ENCODE measurements around the gene JAK1.

JAK1 gene

DNA sequence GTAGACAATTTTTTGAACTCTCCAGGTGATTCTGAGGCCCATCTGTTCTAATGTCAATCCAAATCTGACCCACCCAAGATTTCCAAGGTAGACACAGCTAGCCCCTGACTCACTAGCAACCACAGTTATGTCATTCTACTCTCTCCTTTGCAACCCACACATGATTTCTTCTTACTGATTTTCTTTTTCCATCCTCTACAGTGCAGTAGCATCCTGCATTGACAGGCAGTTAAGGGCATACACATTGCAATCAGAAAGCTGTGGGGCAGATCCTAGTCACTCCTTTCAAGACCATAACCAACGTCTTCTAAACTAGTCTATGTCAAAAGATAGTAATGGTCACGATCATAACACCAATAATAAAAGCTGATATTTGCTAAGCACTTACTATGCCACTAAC is 54.2 kb downstream of the JAK1 start:
- Mint-ChIP-seq H3K27ac (no peak overlapping the region), H3K9me3 (no peaks in the 10 kb centered on the region), H3K36me3 (ENCODE audit: low read depth) (no peaks in the 10 kb centered on the region), H3K4me1 (peaks cover 45% of the 10 kb centered on the region), H3K4me3 (no peak overlapping the region), H3K27me3 (ENCODE audit: low read depth) (no peaks in the 10 kb centered on the region)
- TF ChIP-seq, protein P1, sequence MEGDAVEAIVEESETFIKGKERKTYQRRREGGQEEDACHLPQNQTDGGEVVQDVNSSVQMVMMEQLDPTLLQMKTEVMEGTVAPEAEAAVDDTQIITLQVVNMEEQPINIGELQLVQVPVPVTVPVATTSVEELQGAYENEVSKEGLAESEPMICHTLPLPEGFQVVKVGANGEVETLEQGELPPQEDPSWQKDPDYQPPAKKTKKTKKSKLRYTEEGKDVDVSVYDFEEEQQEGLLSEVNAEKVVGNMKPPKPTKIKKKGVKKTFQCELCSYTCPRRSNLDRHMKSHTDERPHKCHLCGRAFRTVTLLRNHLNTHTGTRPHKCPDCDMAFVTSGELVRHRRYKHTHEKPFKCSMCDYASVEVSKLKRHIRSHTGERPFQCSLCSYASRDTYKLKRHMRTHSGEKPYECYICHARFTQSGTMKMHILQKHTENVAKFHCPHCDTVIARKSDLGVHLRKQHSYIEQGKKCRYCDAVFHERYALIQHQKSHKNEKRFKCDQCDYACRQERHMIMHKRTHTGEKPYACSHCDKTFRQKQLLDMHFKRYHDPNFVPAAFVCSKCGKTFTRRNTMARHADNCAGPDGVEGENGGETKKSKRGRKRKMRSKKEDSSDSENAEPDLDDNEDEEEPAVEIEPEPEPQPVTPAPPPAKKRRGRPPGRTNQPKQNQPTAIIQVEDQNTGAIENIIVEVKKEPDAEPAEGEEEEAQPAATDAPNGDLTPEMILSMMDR (IDR thresholded peaks at IDR 0.05; ENCODE audit: unreplicated experiment in 3 of 3) = no peak

DNA sequence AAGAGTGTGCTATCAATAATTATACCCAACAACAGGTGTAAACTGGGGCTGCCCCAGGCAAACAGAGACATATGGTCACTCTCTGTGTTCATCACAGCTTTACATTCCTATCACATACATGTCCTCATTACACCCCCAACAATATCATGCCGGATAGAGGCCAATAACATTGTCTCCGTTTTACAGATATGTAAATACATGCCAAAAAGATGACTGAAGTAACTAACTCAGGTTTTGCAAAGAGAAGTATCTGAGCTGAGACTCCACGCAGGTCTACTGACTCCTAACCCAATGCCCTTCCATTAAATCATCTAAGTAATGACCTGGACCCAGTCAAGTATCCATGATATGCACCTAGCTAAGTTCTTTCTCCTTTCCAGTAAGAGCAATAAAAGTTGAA is 55.0 kb downstream of the JAK1 start:
- H3K27me3 Mint-ChIP-seq (ENCODE audit: low read depth) = no peaks in the 10 kb centered on the region

DNA sequence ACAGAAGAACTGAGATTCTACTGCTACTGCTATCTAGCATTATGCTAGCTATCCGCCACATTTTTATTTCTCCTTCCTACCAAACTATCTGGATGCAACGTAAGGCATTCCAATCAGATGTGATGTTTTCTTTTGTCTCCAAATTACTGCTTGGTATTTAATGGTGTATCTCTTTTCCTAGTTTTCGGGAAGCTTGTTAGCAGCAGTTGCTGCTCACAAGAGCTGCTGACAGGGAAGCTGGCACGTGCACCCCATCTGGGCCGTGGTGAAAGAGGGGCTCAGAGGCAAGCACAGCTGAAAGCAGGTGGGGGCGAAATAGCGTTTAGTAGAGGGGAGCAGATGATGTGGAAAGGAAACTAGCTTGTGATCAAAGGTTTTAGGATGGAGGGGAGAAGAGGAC is 57.3 kb downstream of the JAK1 start:
- H3K9me3 Mint-ChIP-seq = no peaks in the 10 kb centered on the region
- TF ChIP-seq, protein P1 (IDR thresholded peaks at IDR 0.05; ENCODE audit: unreplicated experiment in 3 of 3) = no peak
- no peak overlapping the region for H3K27ac Mint-ChIP-seq
- peaks cover 26% of the 10 kb centered on the region for H3K4me1 Mint-ChIP-seq
- no peaks in the 10 kb centered on the region for H3K27me3 Mint-ChIP-seq (ENCODE audit: low read depth)
- no peaks in the 10 kb centered on the region for H3K36me3 Mint-ChIP-seq (ENCODE audit: low read depth)
- no peak overlapping the region for H3K4me3 Mint-ChIP-seq

More for the DNA sequence above, 55.0 kb downstream of the JAK1 start:
- TF ChIP-seq, protein P1 (IDR thresholded peaks at IDR 0.05; ENCODE audit: unreplicated experiment in 3 of 3) = no peak
- H3K4me3 Mint-ChIP-seq = no peak overlapping the region
- no peaks in the 10 kb centered on the region for H3K36me3 Mint-ChIP-seq (ENCODE audit: low read depth)
- peaks cover 36% of the 10 kb centered on the region for H3K4me1 Mint-ChIP-seq
- H3K9me3 Mint-ChIP-seq = no peaks in the 10 kb centered on the region
- no peak overlapping the region for H3K27ac Mint-ChIP-seq

DNA sequence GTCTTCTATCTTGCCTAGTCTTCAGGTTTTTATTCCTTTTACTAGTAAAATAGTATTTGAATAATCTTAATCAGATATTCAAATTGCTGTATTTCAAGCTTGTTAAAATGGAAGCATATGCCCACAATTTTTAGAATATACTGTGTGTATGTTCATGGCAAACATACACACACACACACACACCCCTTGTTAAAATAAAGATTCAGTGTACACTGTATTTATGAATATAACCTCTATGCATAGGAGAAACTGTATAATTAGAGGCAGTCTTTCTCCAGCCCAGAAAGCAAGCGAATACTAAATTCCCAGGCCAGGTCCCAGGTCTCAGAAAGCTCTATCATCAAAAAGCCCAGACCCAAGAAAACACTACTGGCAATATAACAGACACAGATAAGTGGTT is 57.8 kb downstream of the JAK1 start:
- H3K27ac Mint-ChIP-seq = no peak overlapping the region
- H3K9me3 Mint-ChIP-seq = no peaks in the 10 kb centered on the region
- H3K4me3 Mint-ChIP-seq = no peak overlapping the region
- no peaks in the 10 kb centered on the region for H3K27me3 Mint-ChIP-seq (ENCODE audit: low read depth)
- no peaks in the 10 kb centered on the region for H3K36me3 Mint-ChIP-seq (ENCODE audit: low read depth)
- H3K4me1 Mint-ChIP-seq = peaks cover 21% of the 10 kb centered on the region
- TF ChIP-seq, protein P1 (IDR thresholded peaks at IDR 0.05; ENCODE audit: unreplicated experiment in 3 of 3) = no peak

DNA sequence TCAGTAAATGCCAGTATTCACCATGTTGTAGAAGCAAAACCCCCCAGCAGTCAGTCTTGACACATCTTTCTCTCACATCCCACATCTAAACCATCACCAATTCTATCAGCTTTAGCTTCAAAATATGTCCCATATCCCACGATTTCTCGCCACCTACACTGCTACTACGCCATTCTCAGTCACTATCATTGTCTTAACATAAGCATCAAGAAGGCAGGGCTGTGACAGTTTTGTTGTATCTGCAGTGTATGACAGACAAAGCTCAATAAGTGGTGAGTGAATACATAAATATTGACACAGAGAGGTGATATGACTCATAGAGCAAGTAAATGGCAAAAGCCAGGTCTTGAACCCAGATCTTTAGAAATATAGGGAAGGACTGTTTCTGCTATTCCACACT is 59.9 kb downstream of the JAK1 start:
- H3K9me3 Mint-ChIP-seq = no peaks in the 10 kb centered on the region
- no peak overlapping the region for H3K4me3 Mint-ChIP-seq
- H3K27me3 Mint-ChIP-seq (ENCODE audit: low read depth) = no peaks in the 10 kb centered on the region
- no peaks in the 10 kb centered on the region for H3K36me3 Mint-ChIP-seq (ENCODE audit: low read depth)
- H3K27ac Mint-ChIP-seq = no peak overlapping the region
- H3K4me1 Mint-ChIP-seq = peaks cover 22% of the 10 kb centered on the region
- TF ChIP-seq, protein P1 (IDR thresholded peaks at IDR 0.05; ENCODE audit: unreplicated experiment in 3 of 3) = no peak

DNA sequence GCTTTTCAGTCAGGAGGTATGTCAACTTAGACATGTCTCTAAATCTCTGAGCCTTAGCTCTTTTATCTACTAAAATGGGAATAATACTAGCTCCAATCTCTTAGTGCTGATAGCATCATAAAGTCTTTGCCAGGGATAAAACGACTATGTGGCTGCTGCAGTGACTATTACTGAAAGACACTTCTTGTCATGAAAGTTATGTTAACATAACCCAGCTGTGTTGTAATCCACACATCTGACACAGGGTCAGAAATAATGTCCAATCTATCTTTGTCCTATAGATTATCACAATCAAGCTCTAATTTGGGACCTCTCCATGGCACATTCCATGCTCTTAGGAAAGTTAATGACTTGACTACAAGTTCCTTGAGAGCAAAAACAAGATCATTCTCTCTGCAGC is 62.8 kb downstream of the JAK1 start:
- Mint-ChIP-seq H3K27me3 (ENCODE audit: low read depth) (no peaks in the 10 kb centered on the region), H3K27ac (no peak overlapping the region), H3K9me3 (no peaks in the 10 kb centered on the region), H3K4me3 (no peak overlapping the region), H3K36me3 (ENCODE audit: low read depth) (no peaks in the 10 kb centered on the region), H3K4me1 (peaks cover 29% of the 10 kb centered on the region)
- TF ChIP-seq, protein P1 (IDR thresholded peaks at IDR 0.05; ENCODE audit: unreplicated experiment in 3 of 3) = no peak
